Measurements from ENCODE around the gene FLNC.

Gene FLNC

DNA sequence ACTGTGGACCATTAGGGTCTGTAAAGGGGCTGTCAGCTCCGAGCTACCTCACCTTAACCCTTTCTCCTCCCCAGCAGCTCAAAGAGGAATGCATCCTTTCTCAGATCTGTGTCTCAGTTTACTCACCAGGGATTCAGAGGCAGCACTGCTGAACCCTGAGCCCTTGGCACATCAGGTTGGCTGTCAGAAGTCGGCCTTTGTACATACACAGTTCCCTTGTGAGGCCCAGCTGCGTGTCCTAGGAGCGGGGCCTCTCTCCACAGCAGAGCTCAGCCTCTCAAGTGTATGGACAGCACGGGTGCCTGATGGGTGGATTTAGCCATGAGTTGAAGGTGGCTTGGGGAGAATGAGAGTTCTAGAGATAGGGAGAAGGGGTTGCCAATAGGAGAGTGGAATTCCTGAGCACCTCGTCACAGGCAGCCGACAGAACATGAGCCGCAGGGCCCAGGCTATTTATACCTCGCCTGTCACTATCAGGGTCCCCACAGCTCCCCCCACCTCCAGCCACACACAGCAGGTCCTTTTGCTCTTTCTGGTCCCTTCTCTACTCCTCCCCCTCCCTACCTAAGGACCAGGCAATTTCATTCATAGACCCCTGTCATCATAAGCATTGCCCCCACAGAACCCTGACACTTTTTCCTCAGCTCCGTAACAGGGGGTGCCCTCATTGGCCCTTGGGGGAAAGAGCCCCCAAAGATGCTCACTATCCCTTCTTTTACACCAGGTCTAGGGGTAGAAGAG, 2.1 kb upstream of the FLNC start:
- no peaks in the 10 kb centered on the region for H3K9me2 ChIP-seq (replicated peaks; ENCODE audit: insufficient read depth, low read length)
- TF ChIP-seq EZH2phosphoT487 (conservative IDR thresholded peaks at IDR 0.05; ENCODE audit: low read length): no peak
- TF ChIP-seq, protein P1, sequence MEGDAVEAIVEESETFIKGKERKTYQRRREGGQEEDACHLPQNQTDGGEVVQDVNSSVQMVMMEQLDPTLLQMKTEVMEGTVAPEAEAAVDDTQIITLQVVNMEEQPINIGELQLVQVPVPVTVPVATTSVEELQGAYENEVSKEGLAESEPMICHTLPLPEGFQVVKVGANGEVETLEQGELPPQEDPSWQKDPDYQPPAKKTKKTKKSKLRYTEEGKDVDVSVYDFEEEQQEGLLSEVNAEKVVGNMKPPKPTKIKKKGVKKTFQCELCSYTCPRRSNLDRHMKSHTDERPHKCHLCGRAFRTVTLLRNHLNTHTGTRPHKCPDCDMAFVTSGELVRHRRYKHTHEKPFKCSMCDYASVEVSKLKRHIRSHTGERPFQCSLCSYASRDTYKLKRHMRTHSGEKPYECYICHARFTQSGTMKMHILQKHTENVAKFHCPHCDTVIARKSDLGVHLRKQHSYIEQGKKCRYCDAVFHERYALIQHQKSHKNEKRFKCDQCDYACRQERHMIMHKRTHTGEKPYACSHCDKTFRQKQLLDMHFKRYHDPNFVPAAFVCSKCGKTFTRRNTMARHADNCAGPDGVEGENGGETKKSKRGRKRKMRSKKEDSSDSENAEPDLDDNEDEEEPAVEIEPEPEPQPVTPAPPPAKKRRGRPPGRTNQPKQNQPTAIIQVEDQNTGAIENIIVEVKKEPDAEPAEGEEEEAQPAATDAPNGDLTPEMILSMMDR (IDR thresholded peaks at IDR 0.05; ENCODE audit: insufficient read depth, low read length, poor library complexity, severe bottlenecking): no peak
- no peaks in the 10 kb centered on the region for H4K20me1 ChIP-seq (ENCODE audit: low read depth, low read length)
- no peaks in the 10 kb centered on the region for H3F3A ChIP-seq (ENCODE audit: insufficient read depth)
- no peaks in the 10 kb centered on the region for H3K27me3 ChIP-seq (ENCODE audit: low read length)
- no peak overlapping the region for H2AFZ ChIP-seq (ENCODE audit: low read depth, low read length, severe bottlenecking)
- H3K36me3 ChIP-seq (ENCODE audit: low read length): no peaks in the 10 kb centered on the region
- H3K9ac ChIP-seq (ENCODE audit: low read length): no peak overlapping the region
- H3K9me3 ChIP-seq (ENCODE audit: insufficient read depth, low read length): no peaks in the 10 kb centered on the region
- no peak overlapping the region for H3K4me2 ChIP-seq (ENCODE audit: low read depth, low read length, poor library complexity, severe bottlenecking)
- no peak overlapping the region for H3K4me3 ChIP-seq (ENCODE audit: insufficient read depth, low read length, poor library complexity, severe bottlenecking)
- H3K27ac ChIP-seq (ENCODE audit: low read depth, low read length): no peak overlapping the region
- no peaks in the 10 kb centered on the region for H3K79me2 ChIP-seq (ENCODE audit: insufficient read depth, low read length)

DNA sequence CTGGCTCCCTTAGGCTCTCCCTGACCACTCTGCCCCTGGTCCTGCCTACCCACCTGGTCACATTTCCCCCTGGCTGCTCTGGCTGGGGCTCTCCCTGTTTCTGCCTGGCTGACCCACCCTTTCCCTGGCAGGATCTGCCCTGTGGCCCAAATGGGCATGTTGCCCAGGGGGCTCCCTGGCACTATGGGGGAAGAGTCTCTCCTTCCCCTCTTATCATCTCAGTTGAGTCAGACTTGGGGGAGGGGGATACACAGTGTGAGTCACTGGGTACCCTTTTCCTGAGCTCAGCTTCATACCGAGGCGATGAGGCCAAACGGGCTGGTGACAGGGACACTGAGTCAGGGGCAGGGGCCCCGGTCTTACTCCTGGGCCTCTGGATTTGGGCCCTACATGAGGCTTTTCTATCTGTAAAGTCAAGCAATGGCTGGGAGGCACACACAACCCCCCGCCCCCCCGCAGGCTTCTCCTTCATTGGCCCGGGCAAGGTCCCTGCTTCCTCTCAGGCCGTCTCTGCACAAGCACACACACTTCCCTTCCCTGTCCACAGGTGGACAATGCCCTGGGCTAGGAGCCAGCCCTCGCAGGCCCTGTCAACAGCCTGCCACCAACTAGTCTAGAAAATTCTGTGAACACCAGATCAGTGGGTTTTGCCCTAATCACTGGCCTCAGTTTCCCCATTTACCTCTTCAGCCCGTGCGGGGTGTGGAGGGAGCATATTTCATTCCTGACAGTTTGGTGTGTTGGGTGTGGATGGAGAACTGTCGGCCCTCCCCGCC, 627 bp upstream of the FLNC start:
- no peaks in the 10 kb centered on the region for H3F3A ChIP-seq (ENCODE audit: insufficient read depth)
- H3K4me3 ChIP-seq (ENCODE audit: insufficient read depth, low read length, poor library complexity, severe bottlenecking): no peak overlapping the region
- H3K4me2 ChIP-seq (ENCODE audit: low read depth, low read length, poor library complexity, severe bottlenecking): no peak overlapping the region
- H3K9ac ChIP-seq (ENCODE audit: low read length): no peak overlapping the region
- TF ChIP-seq EZH2phosphoT487 (conservative IDR thresholded peaks at IDR 0.05; ENCODE audit: low read length): no peak
- TF ChIP-seq, protein P1 (IDR thresholded peaks at IDR 0.05; ENCODE audit: insufficient read depth, low read length, poor library complexity, severe bottlenecking): no peak
- no peaks in the 10 kb centered on the region for H3K27me3 ChIP-seq (ENCODE audit: low read length)
- H3K9me3 ChIP-seq (ENCODE audit: insufficient read depth, low read length): no peaks in the 10 kb centered on the region
- no peaks in the 10 kb centered on the region for H3K79me2 ChIP-seq (ENCODE audit: insufficient read depth, low read length)
- H3K9me2 ChIP-seq (replicated peaks; ENCODE audit: insufficient read depth, low read length): no peaks in the 10 kb centered on the region
- no peak overlapping the region for H2AFZ ChIP-seq (ENCODE audit: low read depth, low read length, severe bottlenecking)
- H3K36me3 ChIP-seq (ENCODE audit: low read length): no peaks in the 10 kb centered on the region
- no peak overlapping the region for H3K27ac ChIP-seq (ENCODE audit: low read depth, low read length)
- no peaks in the 10 kb centered on the region for H4K20me1 ChIP-seq (ENCODE audit: low read depth, low read length)

DNA sequence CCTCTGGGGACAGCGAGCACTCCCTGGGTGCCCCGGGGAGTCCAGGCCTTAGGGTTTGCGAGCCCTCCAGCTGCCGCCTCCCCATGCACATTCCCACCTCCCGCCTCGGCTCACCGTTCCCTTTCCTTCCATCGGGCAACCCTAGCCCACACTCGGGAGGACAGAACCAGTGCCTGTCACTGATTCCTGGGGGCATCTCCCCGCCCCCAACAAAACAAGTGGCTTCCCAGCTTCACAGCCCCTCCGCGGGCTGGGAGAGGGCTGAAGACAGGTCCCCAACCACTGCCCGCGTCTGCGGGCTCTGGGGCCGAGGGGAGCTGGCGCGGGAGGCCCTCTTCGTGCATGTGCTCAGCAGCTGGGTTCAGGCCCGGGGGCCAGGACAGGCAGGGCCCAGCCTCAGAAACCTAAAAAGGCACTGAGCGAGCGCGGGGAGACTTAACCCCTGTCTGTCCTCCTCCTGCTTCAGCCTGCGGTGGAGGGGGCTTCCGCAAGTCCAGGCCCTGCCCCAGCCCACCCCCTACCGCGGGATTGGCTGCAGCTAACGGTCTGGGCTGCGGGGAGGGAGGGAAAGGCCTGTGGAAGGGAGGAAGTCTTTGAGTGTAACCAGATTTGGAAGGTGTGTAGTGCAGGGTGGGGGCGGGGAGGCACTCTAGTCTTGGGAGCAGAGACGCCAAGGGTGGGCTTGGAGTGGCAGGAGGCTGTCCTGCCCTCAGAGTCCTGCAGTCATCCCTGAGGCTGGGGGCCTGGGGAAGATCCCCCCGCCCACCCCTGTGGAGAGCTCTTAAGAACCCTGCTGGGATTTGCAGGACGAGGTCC, 1.2 kb downstream of the FLNC start:
- Histone ChIP-seq H3K79me2 (ENCODE audit: insufficient read depth, low read length) (no peaks in the 10 kb centered on the region), H3K9ac (ENCODE audit: low read length) (no peak overlapping the region), H4K20me1 (ENCODE audit: low read depth, low read length) (no peaks in the 10 kb centered on the region), H3K27ac (ENCODE audit: low read depth, low read length) (no peak overlapping the region), H3F3A (ENCODE audit: insufficient read depth) (no peaks in the 10 kb centered on the region), H3K4me2 (ENCODE audit: low read depth, low read length, poor library complexity, severe bottlenecking) (no peak overlapping the region), H3K9me2 (replicated peaks; ENCODE audit: insufficient read depth, low read length) (no peaks in the 10 kb centered on the region), H2AFZ (ENCODE audit: low read depth, low read length, severe bottlenecking) (no peak overlapping the region), H3K4me3 (ENCODE audit: insufficient read depth, low read length, poor library complexity, severe bottlenecking) (no peak overlapping the region), H3K9me3 (ENCODE audit: insufficient read depth, low read length) (no peaks in the 10 kb centered on the region), H3K27me3 (ENCODE audit: low read length) (no peaks in the 10 kb centered on the region), H3K36me3 (ENCODE audit: low read length) (no peaks in the 10 kb centered on the region)
- TF ChIP-seq, protein P1 (IDR thresholded peaks at IDR 0.05; ENCODE audit: insufficient read depth, low read length, poor library complexity, severe bottlenecking): no peak
- TF ChIP-seq EZH2phosphoT487 (conservative IDR thresholded peaks at IDR 0.05; ENCODE audit: low read length): no peak

All from SU-DHL-6 (cell line).